ENCODE measurements around the gene PKD2.
A peak's percentile ranks its signal among the peaks of the same experiment; 100 is the strongest.
"Not testable (repeated sequence)": the region's sequence is repeated elsewhere in the genome, so short reads cannot be mapped to it uniquely, and the experiment has no call there.

Gene PKD2

GRCh38 chr4:88018466-88018865 is 11.0 kb downstream of the PKD2 start:
- TF ChIP-seq, protein P1, sequence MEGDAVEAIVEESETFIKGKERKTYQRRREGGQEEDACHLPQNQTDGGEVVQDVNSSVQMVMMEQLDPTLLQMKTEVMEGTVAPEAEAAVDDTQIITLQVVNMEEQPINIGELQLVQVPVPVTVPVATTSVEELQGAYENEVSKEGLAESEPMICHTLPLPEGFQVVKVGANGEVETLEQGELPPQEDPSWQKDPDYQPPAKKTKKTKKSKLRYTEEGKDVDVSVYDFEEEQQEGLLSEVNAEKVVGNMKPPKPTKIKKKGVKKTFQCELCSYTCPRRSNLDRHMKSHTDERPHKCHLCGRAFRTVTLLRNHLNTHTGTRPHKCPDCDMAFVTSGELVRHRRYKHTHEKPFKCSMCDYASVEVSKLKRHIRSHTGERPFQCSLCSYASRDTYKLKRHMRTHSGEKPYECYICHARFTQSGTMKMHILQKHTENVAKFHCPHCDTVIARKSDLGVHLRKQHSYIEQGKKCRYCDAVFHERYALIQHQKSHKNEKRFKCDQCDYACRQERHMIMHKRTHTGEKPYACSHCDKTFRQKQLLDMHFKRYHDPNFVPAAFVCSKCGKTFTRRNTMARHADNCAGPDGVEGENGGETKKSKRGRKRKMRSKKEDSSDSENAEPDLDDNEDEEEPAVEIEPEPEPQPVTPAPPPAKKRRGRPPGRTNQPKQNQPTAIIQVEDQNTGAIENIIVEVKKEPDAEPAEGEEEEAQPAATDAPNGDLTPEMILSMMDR (IDR thresholded peaks at IDR 0.05), result no peak
- Histone ChIP-seq H3K79me2 (peaks cover 7% of the 10 kb centered on the region), H3K9ac (no peak overlapping the region), H2AFZ (no peak overlapping the region), H3K36me3 (ENCODE audit: control insufficient read depth, insufficient read depth, low read length) (no peaks in the 10 kb centered on the region), H3K4me3 (ENCODE audit: low read depth, low read length) (no peak overlapping the region), H3K27me3 (ENCODE audit: control insufficient read depth, insufficient read depth, low read length) (no peaks in the 10 kb centered on the region), H3K27ac (no peak overlapping the region), H3K4me2 (ENCODE audit: low read length) (no peak overlapping the region), H3K4me1 (no peaks in the 10 kb centered on the region), H3K9me3 (ENCODE audit: control insufficient read depth, low read length) (no peaks in the 10 kb centered on the region)

- no peaks in the 10 kb centered on the region for H3K79me2 ChIP-seq
- H3K9ac ChIP-seq, result no peak overlapping the region
- no peak overlapping the region for H3K4me2 ChIP-seq (ENCODE audit: low read length)
- H3K36me3 ChIP-seq (ENCODE audit: control insufficient read depth, insufficient read depth, low read length), result no peaks in the 10 kb centered on the region
- no peaks in the 10 kb centered on the region for H3K9me3 ChIP-seq (ENCODE audit: control insufficient read depth, low read length)
- no peak overlapping the region for H3K27ac ChIP-seq
- H3K27me3 ChIP-seq (ENCODE audit: control insufficient read depth, insufficient read depth, low read length), result no peaks in the 10 kb centered on the region
- no peaks in the 10 kb centered on the region for H3K4me1 ChIP-seq
- TF ChIP-seq, protein P1 (IDR thresholded peaks at IDR 0.05), result no peak
- H3K4me3 ChIP-seq (ENCODE audit: low read depth, low read length), result no peak overlapping the region
- H2AFZ ChIP-seq, result no peak overlapping the region
Measured at GRCh38 chr4:88021824-88022223, 14.4 kb downstream of the PKD2 start.

GRCh38 chr4:88022289-88022688 is 14.9 kb downstream of the PKD2 start:
- Histone ChIP-seq H3K27ac (no peak overlapping the region), H3K27me3 (ENCODE audit: control insufficient read depth, insufficient read depth, low read length) (no peaks in the 10 kb centered on the region), H3K4me3 (ENCODE audit: low read depth, low read length) (no peak overlapping the region), H2AFZ (no peak overlapping the region), H3K79me2 (no peaks in the 10 kb centered on the region), H3K36me3 (ENCODE audit: control insufficient read depth, insufficient read depth, low read length) (no peaks in the 10 kb centered on the region), H3K4me1 (no peaks in the 10 kb centered on the region), H3K9me3 (ENCODE audit: control insufficient read depth, low read length) (no peaks in the 10 kb centered on the region), H3K9ac (no peak overlapping the region), H3K4me2 (ENCODE audit: low read length) (no peak overlapping the region)
- TF ChIP-seq, protein P1 (IDR thresholded peaks at IDR 0.05), result no peak

DNA sequence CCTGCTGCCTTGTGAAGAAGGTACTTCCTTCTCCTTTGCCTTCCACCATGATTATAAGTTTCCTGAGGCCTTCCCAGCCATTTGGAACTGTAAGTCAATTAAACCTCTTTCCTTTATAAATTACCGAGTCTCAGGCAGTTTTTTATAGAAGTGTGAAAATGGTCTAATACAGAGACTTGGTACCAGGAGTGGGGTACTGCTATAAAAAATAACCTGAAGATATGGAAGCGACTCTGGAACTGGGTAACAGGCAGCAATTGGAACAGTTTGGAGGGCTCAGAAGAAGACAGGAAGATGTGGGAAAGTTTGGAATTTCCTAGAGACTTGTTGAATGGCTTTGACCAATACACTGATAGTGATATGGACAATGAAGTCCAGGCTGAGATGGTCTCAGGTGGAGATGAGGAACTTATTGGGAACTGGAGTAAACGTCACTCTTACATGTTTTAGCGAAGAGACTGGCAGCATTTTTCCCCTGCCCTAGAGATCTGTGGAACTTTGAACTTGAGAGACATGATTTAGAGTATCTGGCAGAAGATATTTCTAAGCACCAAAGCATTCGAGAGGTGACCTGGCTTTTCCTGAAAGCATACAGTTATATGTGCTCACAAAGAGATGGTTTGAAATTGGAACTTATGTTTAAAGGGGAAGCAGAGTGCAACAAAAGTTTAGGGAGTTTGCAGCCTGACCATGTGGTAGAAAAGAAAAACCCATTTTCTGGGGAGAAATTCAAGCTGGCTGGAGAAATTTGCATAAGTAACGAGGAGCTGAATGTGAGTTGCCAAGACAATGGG is 18.6 kb downstream of the PKD2 start:
- H3K27ac ChIP-seq; H3K79me2 ChIP-seq; H3K4me1 ChIP-seq; H3K4me2 ChIP-seq (ENCODE audit: low read length); H2AFZ ChIP-seq; H3K27me3 ChIP-seq (ENCODE audit: control insufficient read depth, insufficient read depth, low read length); H3K9me3 ChIP-seq (ENCODE audit: control insufficient read depth, low read length); H3K9ac ChIP-seq; H3K4me3 ChIP-seq (ENCODE audit: low read depth, low read length); H3K36me3 ChIP-seq (ENCODE audit: control insufficient read depth, insufficient read depth, low read length): not testable (repeated sequence)

DNA sequence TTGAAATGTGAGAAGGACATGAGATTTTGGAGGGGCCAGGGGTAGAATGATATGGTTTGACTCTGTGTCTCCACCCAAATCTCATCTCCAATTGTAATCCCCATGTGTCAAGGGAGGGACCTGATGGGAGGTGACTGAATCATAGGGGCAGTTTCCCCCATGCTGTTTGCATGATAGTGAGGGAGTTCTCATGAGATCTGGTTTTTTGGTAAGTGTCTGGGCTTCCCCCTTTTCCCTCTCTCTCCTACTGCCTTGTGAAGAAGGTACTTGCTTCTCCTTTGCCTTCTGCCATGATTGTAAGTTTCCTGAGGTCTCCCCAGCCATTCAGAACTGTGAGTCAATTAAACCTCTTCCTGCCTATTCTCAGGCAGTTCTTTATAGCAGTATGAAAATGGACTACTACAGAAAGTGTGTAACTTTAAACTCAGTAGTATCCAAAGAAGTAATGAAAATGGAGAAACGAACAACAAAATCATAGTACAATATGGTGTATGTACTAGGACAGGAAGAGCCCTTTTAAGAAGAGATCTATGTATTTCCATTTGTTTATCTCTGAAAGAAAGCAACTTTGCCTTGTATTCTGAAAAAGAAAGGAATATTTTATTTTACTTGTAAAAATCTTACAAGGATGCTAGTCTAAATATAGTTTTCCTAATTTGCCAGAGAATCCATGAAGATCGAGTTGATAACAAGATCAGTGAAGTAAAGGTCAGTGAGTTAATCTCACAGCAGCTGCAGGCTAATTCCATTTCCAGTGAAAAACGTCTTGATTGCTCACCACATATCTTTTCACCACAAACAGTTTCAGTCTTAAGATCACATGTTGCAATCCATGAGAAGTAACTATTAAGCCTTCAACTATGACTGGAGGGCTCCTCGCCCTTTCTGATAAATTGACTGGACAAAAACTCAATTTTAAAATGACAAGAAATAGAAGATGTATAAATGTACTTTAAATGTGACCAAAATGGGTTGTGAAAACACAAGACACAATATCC is 20.5 kb downstream of the PKD2 start:
- Histone ChIP-seq H3K27me3 (ENCODE audit: control insufficient read depth, insufficient read depth, low read length) (no peaks in the 10 kb centered on the region), H3K79me2 (no peaks in the 10 kb centered on the region), H3K4me1 (no peaks in the 10 kb centered on the region), H3K9ac (no peak overlapping the region), H3K4me2 (ENCODE audit: low read length) (peak overlapping the region; percentile 27), H3K36me3 (ENCODE audit: control insufficient read depth, insufficient read depth, low read length) (no peaks in the 10 kb centered on the region), H3K4me3 (ENCODE audit: low read depth, low read length) (no peak overlapping the region), H2AFZ (no peak overlapping the region), H3K27ac (no peak overlapping the region), H3K9me3 (ENCODE audit: control insufficient read depth, low read length) (no peaks in the 10 kb centered on the region)
- TF ChIP-seq, protein P1 (IDR thresholded peaks at IDR 0.05), result no peak

Measured in parathyroid adenoma (tissue), 2 donors.